Measurements from ENCODE around the gene ADORA2B.
"Not testable (repeated sequence)": the region's sequence is repeated elsewhere in the genome, so short reads cannot be mapped to it uniquely, and the experiment has no call there.

Gene ADORA2B

DNA sequence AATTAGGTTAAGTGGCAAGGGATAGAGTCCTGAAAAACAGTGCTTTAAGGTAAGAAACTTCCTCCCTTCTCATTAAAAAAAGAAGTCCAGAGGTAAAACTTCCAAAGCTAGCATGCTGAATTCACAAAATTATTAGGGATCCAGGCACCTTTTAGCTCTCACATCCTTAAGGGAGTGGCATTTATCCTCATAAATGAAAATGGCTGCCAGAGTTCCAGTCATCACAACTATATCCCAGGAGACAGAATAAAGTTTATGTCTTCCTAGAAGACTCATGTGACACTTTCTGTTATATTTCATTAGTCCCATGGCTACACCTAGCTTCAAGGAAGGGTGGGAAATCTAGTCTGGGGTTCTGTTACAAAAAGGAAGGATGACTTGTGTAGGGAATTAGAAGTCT, 23.3 kb upstream of the ADORA2B start:
- DNase-seq (ENCODE audit: low read depth in 2 of 2, low spot score in 1 of 2) = no peak

GRCh38 chr17:15922586-15922985, 22.3 kb upstream of the ADORA2B start:
- DNase-seq (ENCODE audit: low read depth in 2 of 2, low spot score in 1 of 2) = no peak

DNA sequence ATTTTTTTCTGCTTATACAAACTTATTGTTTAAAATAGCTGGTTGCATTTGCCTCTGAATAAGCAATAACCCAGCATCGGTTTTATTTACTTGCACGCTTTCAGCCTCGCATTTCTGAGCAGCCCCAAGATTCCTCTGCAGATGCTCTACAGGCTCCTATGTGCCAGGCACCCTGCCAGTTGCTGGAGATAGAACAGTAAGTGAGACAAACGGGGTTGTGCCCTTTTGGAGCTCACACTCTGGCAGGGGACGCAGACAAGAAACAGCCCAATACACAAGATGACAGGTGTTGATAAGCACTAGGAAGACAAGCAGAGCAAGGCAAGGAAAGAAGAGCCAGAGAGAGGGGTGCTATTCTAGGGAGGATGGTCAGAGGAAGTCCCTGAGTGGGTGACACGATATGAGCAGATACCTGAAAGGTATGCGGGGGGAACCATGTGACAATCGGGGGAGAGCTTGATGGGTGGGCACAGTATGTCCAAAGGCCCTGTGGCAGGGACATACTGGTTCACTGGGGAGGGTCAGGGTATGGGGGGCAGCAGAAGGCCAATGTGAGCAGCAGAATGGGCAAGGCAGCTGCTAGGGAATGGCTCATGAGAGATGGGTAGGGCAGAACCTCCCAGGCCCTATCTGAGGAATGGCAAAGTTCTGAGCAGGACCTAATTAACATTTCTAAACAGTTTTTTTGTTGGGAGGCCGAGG, 18.7 kb upstream of the ADORA2B start:
- no peak for DNase-seq (ENCODE audit: low read depth in 2 of 2, low spot score in 1 of 2)

DNA sequence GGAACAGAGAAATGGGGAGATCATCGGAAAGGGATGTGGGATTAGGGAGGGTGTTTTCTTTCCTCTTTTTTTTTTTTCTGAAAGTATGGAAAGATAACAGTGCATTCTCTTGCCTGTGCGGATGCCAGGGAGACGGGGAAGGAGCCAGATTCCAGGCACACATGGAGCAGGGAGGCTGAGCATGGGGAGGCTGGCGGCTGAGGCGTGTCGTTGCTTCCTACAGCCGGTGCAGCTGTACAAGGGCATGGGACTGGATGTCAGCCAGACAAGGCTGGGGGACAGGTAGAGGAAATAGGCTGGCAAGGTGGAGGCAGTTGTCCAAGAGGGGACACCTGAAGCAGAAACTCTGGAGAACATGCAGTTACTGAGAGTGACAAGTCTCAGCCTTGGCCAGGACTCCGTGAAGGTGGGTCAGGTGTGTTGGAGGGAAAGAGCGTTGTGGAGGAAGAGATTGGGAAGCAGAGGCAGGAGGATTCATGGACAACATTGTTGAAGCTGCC, 16.6 kb upstream of the ADORA2B start:
- DNase-seq (ENCODE audit: low read depth in 2 of 2, low spot score in 1 of 2) = no peak

DNA sequence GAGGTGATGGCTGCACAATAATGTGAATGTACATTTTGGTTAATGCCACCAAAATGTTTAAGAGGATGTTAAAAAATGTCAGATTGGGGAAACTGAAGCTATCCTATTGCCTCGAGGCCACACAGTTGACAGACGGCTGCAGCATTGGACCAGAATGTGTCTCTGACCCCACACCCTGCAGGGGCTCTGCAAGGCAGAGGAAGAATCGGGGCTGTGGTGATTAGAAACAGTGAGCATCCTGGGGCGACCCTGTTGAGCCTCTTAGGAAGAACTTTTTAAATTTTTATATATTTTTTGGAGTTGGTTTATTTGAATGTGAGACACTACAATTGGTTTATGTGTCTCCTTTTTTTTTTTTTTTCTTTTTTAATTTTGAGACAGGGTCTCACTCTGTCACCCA, 15.0 kb upstream of the ADORA2B start:
- DNase-seq (ENCODE audit: low read depth in 2 of 2, low spot score in 1 of 2) = no peak

DNA sequence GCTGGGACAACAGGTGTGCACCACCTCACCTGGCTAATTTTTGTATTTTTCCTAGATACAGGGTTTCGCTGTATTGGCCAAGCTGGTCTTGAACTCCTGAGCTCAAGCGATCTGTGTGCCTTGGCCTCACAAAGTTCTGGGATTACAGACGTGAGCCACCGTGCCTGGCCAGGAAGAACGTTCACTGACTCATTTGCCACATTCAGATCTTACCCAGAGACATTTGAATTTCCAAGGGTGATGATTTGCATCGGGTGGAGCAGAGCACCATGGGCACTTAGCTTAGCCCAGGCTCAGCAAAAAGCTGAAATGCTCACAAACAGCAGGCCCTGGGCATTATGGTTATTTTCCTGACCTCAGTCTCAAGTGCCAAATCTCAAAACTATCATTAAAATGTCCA, 14.5 kb upstream of the ADORA2B start:
- DNase-seq (ENCODE audit: low read depth in 2 of 2, low spot score in 1 of 2) = no peak

- DNase-seq (ENCODE audit: low read depth in 2 of 2, low spot score in 1 of 2) = no peak
Measured at GRCh38 chr17:15931394-15931793, 13.5 kb upstream of the ADORA2B start.

GRCh38 chr17:15934866-15935265, 10.1 kb upstream of the ADORA2B start:
- DNase-seq (ENCODE audit: low read depth in 2 of 2, low spot score in 1 of 2) = no peak

DNA sequence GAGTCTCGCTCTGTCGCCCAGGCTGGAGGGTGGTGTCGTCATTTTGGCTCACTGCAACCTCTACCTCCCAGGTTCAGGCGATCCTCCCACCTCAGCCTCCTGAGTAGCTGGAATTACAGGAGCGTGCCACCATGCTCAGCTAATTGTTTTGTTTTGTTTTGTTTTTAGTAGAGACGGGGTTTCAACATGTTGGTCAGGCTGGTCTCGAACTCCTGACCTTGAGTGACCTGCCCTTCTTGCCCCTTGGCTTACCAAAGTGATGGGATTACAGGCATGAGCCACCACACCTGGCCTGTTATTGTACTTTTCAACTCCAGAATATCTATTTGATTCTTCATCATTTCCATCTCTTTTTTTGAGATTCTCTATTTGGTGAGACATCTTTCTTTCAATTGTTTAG, 9.0 kb upstream of the ADORA2B start:
- DNase-seq (ENCODE audit: low read depth in 2 of 2, low spot score in 1 of 2) = no peak

- DNase-seq (ENCODE audit: low read depth in 2 of 2, low spot score in 1 of 2) = not testable (repeated sequence)
Measured at GRCh38 chr17:15936481-15936880, 8.4 kb upstream of the ADORA2B start.

GRCh38 chr17:15941781-15942180, 3.1 kb upstream of the ADORA2B start:
- DNase-seq (ENCODE audit: low read depth in 2 of 2, low spot score in 1 of 2) = no peak

DNA sequence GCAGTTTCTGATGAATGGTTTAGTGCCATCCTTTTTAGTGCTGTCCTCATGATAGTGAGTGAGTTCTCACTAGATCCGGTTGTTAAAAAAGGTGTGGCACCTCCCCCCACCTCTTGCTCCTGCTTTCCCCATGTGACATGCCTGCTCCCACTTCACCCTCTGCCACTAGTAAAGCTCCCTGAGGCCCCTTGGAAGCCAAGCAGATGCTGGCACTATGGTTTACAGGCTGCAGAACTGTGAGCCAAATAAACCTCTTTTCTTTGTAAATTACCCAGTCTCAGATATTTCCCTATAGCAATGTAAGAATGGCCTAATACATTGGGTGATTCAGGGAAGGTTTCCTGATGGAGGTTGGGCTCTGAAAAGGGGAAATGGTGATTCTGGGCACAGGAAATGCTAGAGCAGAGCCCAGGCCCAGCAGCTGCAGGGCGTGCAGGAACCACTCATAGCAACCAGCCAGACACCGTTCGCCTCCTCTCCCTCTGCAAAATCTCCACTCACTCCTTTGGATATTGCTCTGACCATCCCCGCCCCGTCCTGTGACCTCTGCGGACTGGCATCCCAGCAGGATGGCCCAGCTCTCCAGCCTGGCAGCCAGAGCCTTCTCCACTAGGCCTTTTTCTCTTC, 2.6 kb upstream of the ADORA2B start:
- no peak for DNase-seq (ENCODE audit: low read depth in 2 of 2, low spot score in 1 of 2)

DNA sequence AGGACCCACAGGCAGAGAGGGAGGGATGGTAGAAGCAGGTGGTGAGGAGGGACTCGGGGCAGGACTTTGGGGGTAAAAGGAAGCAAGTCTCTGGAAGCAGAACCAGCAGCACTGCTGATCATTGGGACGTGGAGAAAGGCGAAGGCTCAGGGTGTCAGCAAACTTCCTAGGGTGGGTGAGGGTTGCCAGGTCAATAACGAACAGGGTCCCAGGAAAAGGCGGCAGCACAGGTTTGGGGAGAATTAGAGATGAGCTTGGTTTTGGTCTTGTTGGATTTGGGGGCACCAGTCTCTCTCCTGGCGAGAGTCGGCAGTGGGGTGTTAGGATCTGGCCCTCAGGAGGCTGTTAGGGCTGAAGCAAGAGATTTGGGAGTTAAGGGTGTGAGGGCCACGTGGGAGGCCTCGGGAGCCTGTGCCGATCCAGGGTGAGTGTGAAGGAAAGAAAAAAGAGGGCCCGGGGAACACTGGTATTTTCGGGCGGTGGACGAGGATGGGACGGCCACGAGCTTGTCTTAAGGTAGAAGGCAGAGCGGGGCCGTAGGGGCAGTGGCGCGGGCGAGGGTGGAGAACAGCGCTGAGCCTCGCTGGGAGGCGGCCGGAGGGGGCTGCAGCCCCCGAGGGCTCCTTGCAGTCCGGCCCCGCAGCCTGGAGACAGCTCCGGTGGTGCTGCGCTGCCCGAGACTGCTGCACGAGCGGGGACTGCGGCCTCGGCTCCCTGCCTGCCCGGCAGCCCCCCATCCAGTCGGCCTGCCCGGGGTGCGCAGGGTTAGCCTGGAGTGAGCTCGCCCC, 765 bp upstream of the ADORA2B start:
- no peak for DNase-seq (ENCODE audit: low read depth in 2 of 2, low spot score in 1 of 2)

GRCh38 chr17:15945527-15946191, 729 bp downstream of the ADORA2B start:
- DNase-seq (ENCODE audit: low read depth in 2 of 2, low spot score in 1 of 2) = no peak

DNA sequence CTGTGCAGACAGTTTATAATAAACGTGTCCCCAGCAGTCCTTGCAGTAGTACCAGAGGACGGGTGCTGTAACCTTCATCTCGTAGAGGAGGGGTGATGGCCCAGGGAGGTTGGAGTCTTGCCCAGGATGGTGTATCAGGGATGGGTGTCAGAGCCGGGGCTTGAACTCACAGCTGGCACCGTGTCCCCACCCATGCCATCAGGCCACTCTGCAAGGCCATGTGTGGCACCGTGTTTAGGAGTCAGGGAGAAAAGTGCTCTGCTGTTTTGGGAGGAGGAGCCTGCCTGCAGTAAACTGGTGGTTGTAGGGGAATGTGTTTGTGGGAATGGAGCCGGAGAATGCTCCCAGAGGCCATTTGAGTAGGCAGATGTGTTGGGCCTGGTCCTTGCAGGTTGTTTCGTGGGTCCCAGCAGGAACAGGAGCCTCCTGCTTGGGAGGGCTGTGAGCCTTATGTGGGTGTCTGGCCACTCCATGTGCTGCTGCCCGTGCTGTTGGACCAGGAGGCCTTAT, 1.7 kb downstream of the ADORA2B start:
- DNase-seq (ENCODE audit: low read depth in 2 of 2, low spot score in 1 of 2) = no peak

- no peak for DNase-seq (ENCODE audit: low read depth in 2 of 2, low spot score in 1 of 2)
Measured at GRCh38 chr17:15947271-15947670, 2.3 kb downstream of the ADORA2B start.

DNA sequence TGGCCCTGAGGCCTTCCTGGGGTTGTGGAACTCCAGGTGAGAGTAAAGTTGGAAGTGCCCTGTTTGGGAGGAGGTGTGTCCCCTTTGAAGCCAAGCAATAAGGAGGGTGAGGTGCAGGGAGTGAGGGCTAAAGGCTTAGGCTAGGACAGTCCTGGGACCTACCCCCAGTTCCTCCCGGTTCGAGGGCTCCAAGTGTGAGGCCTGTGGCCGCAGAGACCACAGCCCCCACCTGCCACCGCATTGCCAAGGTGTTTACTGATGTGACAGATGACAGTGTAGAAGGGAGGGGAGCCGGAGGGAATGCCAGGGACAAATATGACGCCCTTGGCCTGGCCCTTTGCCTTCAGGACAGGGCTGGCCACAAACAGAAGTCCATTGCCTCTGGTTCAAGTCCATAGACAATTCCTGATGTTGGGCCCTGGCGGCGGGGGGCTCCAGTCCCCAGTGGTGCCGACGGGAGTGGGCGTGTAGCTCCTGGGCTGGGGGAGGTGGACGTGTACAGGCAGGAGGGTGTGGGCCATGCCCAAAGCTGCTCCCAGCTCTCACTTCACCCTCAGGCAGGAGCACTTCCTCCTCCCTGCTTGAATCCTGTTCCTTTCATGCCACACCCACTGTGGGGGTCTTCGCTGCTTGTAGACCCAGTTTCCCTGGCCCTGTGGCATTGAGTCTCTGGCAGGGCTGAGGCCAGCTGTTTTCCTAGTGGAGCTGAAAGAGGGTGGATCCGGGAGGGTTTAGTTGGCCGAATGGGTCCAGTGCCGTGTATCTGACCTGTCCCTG, 3.2 kb downstream of the ADORA2B start:
- DNase-seq (ENCODE audit: low read depth in 2 of 2, low spot score in 1 of 2) = no peak

GRCh38 chr17:15951368-15952047, 6.6 kb downstream of the ADORA2B start:
- no peak for DNase-seq (ENCODE audit: low read depth in 2 of 2, low spot score in 1 of 2)

GRCh38 chr17:15952048-15952532, 7.2 kb downstream of the ADORA2B start:
- DNase-seq (ENCODE audit: low read depth in 2 of 2, low spot score in 1 of 2) = no peak

Data from stimulated activated CD8-positive, alpha-beta memory T cell treated with anti-CD3 and anti-CD28 coated beads, Interleukin-4, amount 100 ng/mL, for 1 hour (primary cell).